Measurements from ENCODE around the gene ISCU. TPM values are rescaled to one million over a fixed set of nuclear protein-coding genes. Genes with fewer than 3 reads are reported as not detected.

ISCU gene
- total RNA-seq, 4 donors from 2014 or later = 172 to 269 (median 185) TPM

DNA sequence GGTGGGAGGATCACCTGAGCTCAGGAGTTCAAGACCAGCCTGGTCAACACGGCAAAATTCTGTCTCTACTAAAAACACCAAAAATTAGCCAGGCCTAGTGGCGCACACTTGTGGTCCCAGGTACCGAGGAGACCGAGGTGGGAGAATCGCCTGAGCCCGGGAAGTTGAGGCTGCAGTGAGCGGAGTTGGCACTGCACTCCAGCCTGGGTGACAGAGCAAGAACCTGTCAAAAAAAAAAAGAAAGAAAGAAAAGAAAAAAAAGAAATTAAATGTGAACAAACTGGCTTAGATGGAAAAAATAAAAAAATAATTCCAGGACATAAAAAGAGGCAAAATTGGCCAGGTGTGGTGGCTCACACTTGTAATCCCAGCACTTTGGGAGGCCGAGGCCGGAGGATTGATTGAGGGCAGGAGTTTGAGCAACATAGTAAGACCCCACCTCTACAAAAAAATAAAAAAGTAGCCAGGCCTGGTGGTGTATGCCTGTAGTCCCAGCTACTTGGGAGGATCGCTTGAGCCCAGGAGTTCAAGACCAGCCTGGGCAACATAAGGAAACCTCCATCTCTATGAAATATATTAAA lies 32.0 kb downstream of the ISCU start:
- 94 to 98% methylated on average over 10 of the region's 10 CpGs for WGBS, 2 donors
- peak overlapping the region in 1 of 4 donors; percentile 75 for H3K27ac ChIP-seq

DNA sequence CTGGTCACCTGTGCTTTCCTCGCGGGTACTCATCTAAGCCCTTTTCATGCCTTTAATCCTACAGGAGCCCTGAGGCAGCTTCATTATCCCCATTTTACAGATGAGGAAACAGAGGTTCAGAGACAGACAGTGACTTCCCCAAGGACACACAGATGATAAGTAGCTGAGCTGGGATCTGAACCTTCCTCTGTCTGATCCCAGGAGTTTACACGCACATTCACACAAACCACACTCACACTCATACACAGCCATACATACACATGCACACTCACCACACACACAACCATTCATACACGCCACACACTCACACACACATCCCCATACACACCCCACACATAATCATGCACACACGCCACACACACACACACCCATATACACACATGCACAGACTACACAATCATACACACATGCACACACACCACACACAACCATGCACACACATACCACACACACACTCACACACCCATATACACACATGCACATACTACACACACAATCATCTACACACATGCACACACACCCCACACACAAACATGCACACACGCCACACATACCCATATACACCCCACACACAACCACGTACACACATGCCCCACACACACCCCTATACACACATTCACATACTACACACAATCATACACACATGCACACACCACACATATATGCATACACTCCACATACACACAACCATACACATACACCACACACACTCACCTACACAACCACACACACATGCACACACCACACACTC lies 32.7 kb downstream of the ISCU start:
- peaks cover 0 to 22% (median 0%) of the 10 kb centered on the region in 4 donors for H3K4me1 ChIP-seq
- TF ChIP-seq POLR2A (IDR thresholded peaks at IDR 0.05) (no peak), EP300 (IDR thresholded peaks at IDR 0.05) (no peak)
- TF ChIP-seq, protein P1, sequence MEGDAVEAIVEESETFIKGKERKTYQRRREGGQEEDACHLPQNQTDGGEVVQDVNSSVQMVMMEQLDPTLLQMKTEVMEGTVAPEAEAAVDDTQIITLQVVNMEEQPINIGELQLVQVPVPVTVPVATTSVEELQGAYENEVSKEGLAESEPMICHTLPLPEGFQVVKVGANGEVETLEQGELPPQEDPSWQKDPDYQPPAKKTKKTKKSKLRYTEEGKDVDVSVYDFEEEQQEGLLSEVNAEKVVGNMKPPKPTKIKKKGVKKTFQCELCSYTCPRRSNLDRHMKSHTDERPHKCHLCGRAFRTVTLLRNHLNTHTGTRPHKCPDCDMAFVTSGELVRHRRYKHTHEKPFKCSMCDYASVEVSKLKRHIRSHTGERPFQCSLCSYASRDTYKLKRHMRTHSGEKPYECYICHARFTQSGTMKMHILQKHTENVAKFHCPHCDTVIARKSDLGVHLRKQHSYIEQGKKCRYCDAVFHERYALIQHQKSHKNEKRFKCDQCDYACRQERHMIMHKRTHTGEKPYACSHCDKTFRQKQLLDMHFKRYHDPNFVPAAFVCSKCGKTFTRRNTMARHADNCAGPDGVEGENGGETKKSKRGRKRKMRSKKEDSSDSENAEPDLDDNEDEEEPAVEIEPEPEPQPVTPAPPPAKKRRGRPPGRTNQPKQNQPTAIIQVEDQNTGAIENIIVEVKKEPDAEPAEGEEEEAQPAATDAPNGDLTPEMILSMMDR (IDR thresholded peaks at IDR 0.05) = no peak
- H3K27me3 ChIP-seq = no peaks in the 10 kb centered on the region
- 93% methylated on average over 7 of the region's 7 CpGs for WGBS, 2 donors
- H3K4me3 ChIP-seq = no peak overlapping the region
- no peaks in the 10 kb centered on the region for H3K36me3 ChIP-seq
- no peak for DNase-seq (ENCODE audit: low spot score in 2 of 2)
- H3K27ac ChIP-seq = peak overlapping the region in 2 of 4 donors; percentile 12 to 26
- no peaks in the 10 kb centered on the region for H3K9me3 ChIP-seq

More for the DNA sequence above, 32.0 kb downstream of the ISCU start:
- Histone ChIP-seq H3K4me3 (no peak overlapping the region), H3K27me3 (no peaks in the 10 kb centered on the region), H3K4me1 (peaks cover 0 to 30% (median 0%) of the 10 kb centered on the region in 4 donors), H3K9me3 (no peaks in the 10 kb centered on the region), H3K36me3 (no peaks in the 10 kb centered on the region)
- no peak for DNase-seq (ENCODE audit: low spot score in 2 of 2)
- TF ChIP-seq EP300 (IDR thresholded peaks at IDR 0.05) (no peak), POLR2A (IDR thresholded peaks at IDR 0.05) (no peak)
- TF ChIP-seq, protein P1 (IDR thresholded peaks at IDR 0.05) = no peak

- DNase-seq (ENCODE audit: low spot score in 2 of 2) = no peak
- WGBS, 2 donors = 56 to 62% methylated on average over 15 to 16 of the region's 17 CpGs
- H3K27ac ChIP-seq = peak overlapping the region in 3 of 4 donors; percentile 26 to 77 (median 72)
Observed at GRCh38 chr12:108595711-108596647, 33.6 kb downstream of the ISCU start.

GRCh38 chr12:108596854-108597558 lies 34.6 kb downstream of the ISCU start:
- Histone ChIP-seq H3K4me3 (peak overlapping the region; percentile 9 to 51 (median 18)), H3K4me1 (peaks cover 0 to 22% (median 0%) of the 10 kb centered on the region in 4 donors), H3K27me3 (no peaks in the 10 kb centered on the region), H3K27ac (peak overlapping the region in 3 of 4 donors; percentile 26 to 77 (median 72)), H3K9me3 (no peaks in the 10 kb centered on the region), H3K36me3 (no peaks in the 10 kb centered on the region)
- TF ChIP-seq POLR2A (IDR thresholded peaks at IDR 0.05) (no peak), EP300 (IDR thresholded peaks at IDR 0.05) (no peak)
- TF ChIP-seq, protein P1 (IDR thresholded peaks at IDR 0.05) = no peak
- 34 to 39% methylated on average over 6 to 10 of the region's 10 CpGs for WGBS, 2 donors
- DNase-seq (ENCODE audit: low spot score in 2 of 2) = no peak

More at GRCh38 chr12:108595711-108596647, 33.6 kb downstream of the ISCU start:
- no peaks in the 10 kb centered on the region for H3K27me3 ChIP-seq
- H3K4me1 ChIP-seq = peaks cover 0 to 22% (median 0%) of the 10 kb centered on the region in 4 donors
- no peak for TF ChIP-seq POLR2A (IDR thresholded peaks at IDR 0.05)
- no peak for TF ChIP-seq EP300 (IDR thresholded peaks at IDR 0.05)
- TF ChIP-seq, protein P1 (IDR thresholded peaks at IDR 0.05) = no peak
- H3K9me3 ChIP-seq = no peaks in the 10 kb centered on the region
- no peaks in the 10 kb centered on the region for H3K36me3 ChIP-seq
- H3K4me3 ChIP-seq = peak overlapping the region; percentile 9 to 51 (median 18)
